Stomach (tissue), 4 donors: ENCODE data around the gene SPRYD4.
"Not testable (repeated sequence)": the region's sequence is repeated elsewhere in the genome, so short reads cannot be mapped to it uniquely, and the experiment has no call there.

Experiments used
- POLR2A ChIP-seq, 4 donors: fragments of 450-650 bp; IDR thresholded peaks; one replicate each; pipeline ENCODE4 v1.6.1; 2016; ENCODE audit warnings: antibody characterized with exemption in 4 of 4, control low read depth in 2 of 4, mild to moderate bottlenecking in 1 of 4, moderate library complexity in 1 of 4
- POLR2AphosphoS5 ChIP-seq, 3 donors: sonication (generic); formaldehyde crosslinking; IDR thresholded peaks; one replicate each; pipeline ENCODE4 v1.6.1; 2016; ENCODE audit warnings: antibody characterized with exemption in 3 of 3
- TF ChIP-seq, protein P1 (sequence below), 7 experiments: fragments of 450-650 bp in 4 of 7; fragments of 200-600 bp in 3 of 7; sonication (generic) in 3 of 7; IDR thresholded peaks; one replicate each; pipeline ENCODE4 v1.5.1; 2016 to 2019; ENCODE audit warnings: antibody characterized with exemption in 7 of 7, control low read depth in 2 of 7, mild to moderate bottlenecking in 1 of 7

DNA sequence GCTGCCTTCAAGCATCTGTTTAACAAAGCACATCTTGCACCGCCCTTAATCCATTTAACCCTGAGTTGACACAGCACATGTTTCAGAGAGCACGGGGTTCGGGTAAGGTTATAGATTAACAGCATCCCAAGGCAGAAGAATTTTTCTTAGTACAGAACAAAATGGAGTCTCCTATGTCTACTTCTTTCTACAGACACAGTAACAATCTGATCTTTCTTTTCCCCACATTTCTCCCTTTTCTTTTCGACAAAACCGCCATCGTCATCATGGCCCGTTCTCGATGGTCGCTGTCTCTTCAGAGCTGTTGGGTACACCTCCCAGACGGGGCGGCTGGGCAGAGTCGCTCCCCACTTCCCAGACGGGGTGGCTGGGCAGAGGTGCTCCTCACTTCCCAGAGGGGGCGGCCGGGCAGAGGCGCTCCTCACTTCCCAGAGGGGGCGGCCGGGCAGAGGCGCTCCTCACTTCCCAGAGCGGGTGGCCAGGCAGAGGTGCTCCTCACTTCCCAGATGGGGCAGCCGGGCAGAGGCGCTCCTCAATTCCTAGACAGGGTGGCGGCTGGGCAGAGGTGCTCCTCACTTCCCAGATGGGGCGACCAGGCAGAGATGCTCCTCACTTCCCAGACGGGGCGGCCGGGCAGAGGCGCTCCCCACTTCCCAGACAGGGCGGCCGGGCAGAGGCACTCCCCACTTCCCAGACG lies 25.2 kb downstream of the SPRYD4 start:
- TF ChIP-seq, protein P1, sequence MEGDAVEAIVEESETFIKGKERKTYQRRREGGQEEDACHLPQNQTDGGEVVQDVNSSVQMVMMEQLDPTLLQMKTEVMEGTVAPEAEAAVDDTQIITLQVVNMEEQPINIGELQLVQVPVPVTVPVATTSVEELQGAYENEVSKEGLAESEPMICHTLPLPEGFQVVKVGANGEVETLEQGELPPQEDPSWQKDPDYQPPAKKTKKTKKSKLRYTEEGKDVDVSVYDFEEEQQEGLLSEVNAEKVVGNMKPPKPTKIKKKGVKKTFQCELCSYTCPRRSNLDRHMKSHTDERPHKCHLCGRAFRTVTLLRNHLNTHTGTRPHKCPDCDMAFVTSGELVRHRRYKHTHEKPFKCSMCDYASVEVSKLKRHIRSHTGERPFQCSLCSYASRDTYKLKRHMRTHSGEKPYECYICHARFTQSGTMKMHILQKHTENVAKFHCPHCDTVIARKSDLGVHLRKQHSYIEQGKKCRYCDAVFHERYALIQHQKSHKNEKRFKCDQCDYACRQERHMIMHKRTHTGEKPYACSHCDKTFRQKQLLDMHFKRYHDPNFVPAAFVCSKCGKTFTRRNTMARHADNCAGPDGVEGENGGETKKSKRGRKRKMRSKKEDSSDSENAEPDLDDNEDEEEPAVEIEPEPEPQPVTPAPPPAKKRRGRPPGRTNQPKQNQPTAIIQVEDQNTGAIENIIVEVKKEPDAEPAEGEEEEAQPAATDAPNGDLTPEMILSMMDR (IDR thresholded peaks at IDR 0.05), result not testable (repeated sequence)
- TF ChIP-seq POLR2A, POLR2AphosphoS5 (IDR thresholded peaks at IDR 0.05): not testable (repeated sequence)
